HepG2 (cell line): ENCODE results near the gene DDX19B. TPM values are rescaled to one million over a fixed set of nuclear protein-coding genes. Genes with fewer than 3 reads are reported as not detected.
A peak's percentile ranks its signal among the peaks of the same experiment; 100 is the strongest.

Source experiments
- HOXD1 ChIP-seq: sonication (generic); formaldehyde crosslinking; IDR thresholded peaks from 2 replicates; pipeline ENCODE4 v1.5.0; 2020; ENCODE audit warnings: missing genetic modification reagents
- KDM6A ChIP-seq: IDR thresholded peaks from 2 replicates; pipeline ENCODE4 v1.6.1; 2016; ENCODE audit warnings: low read depth
- PRPF4 ChIP-seq: fragments of 200-400 bp; formaldehyde crosslinking; IDR thresholded peaks from 2 replicates; pipeline ENCODE4 v1.6.1; 2016; ENCODE audit warnings: low read length, low read depth; ENCODE audit not compliant: poor library complexity, severe bottlenecking
- SRSF1 ChIP-seq: fragments of 200-400 bp; formaldehyde crosslinking; optimal IDR thresholded peaks from 2 replicates; pipeline ENCODE3; 2017; ENCODE audit warnings: mild to moderate bottlenecking, low read depth, low read length, moderate library complexity
- TP53 ChIP-seq: sonication (generic); formaldehyde crosslinking; conservative IDR thresholded peaks from 2 replicates; pipeline ENCODE4 v1.4.0; 2020; ENCODE audit warnings: missing genetic modification reagents
- ZMYM2 ChIP-seq: sonication (generic); formaldehyde crosslinking; IDR thresholded peaks from 2 replicates; pipeline ENCODE4 v1.8.0; 2022; ENCODE audit warnings: mild to moderate bottlenecking, missing genetic modification reagents
- ZNF256 ChIP-seq: sonication (generic); formaldehyde crosslinking; conservative IDR thresholded peaks from 2 replicates; pipeline ENCODE4 v1.4.0; 2020; ENCODE audit warnings: missing genetic modification reagents
- ZNF282 ChIP-seq: fragments of 450-650 bp; IDR thresholded peaks from 2 replicates; pipeline ENCODE4 v1.6.1; 2018; ENCODE audit not compliant: partially characterized antibody
- ZNF335 ChIP-seq: sonication (generic); formaldehyde crosslinking; IDR thresholded peaks from 2 replicates; pipeline ENCODE4 v1.4.0; 2020; ENCODE audit warnings: missing genetic modification reagents
- ZNF615 ChIP-seq: sonication (generic); formaldehyde crosslinking; IDR thresholded peaks from 2 replicates; pipeline ENCODE4 v1.5.0; 2020; ENCODE audit warnings: mild to moderate bottlenecking, missing genetic modification reagents, borderline replicate concordance
- polyA plus RNA-seq, 8 experiments: library from polyadenylated mRNA; depleted of rRNA in 3 of 8; stranded (reverse) in 7 of 8; unstranded in 1 of 8; fragments of >200 nt; fragmentation: Illumina TruSeq in 4 of 8; extraction: Trizol in 4 of 8; gene quantifications; 2 replicates each; pipeline versions ENCODE4 v1.2.1 to v1.2.3, GENCODE V29; 2011 to 2016; ENCODE audit warnings: low read depth in 4 of 8, missing spikeins in 1 of 8, mixed read lengths in 1 of 8; ENCODE audit not compliant: insufficient read depth in 1 of 8
- total RNA-seq, 5 experiments: library from RNA; depleted of rRNA; stranded (reverse); fragments of >200 nt; fragmentation: Illumina TruSeq; extraction: Trizol; gene quantifications; 2 replicates each; pipeline ENCODE4 v1.2.3, GENCODE V29; 2016; ENCODE audit warnings: low read depth in 1 of 5
- TF ChIP-seq, protein P1 (sequence below): sonication (generic); formaldehyde crosslinking; IDR thresholded peaks from 2 replicates; pipeline ENCODE4 v1.4.0; 2020; ENCODE audit warnings: missing genetic modification reagents, borderline replicate concordance
- TF ChIP-seq, protein P2 (sequence below): sonication (generic); formaldehyde crosslinking; IDR thresholded peaks from 2 replicates; pipeline ENCODE4 v1.4.0; 2020; ENCODE audit warnings: mild to moderate bottlenecking, missing genetic modification reagents
- TF ChIP-seq, protein P3 (sequence below), 2 experiments: sonication (generic) in 1 of 2; formaldehyde crosslinking in 1 of 2; IDR thresholded peaks; 2 replicates each; pipeline versions ENCODE4 v1.4.0 to v1.6.1; 2016 to 2020; ENCODE audit warnings: borderline replicate concordance in 1 of 2, low read depth in 1 of 2, mild to moderate bottlenecking in 1 of 2, missing genetic modification reagents in 1 of 2

The DDX19B gene
- total and polyA plus RNA-seq, 2 of the 13 experiments (the other 11 are each of a cell fraction or from before 2014, with no cell fraction given): 36.2 to 40.0 TPM

DNA sequence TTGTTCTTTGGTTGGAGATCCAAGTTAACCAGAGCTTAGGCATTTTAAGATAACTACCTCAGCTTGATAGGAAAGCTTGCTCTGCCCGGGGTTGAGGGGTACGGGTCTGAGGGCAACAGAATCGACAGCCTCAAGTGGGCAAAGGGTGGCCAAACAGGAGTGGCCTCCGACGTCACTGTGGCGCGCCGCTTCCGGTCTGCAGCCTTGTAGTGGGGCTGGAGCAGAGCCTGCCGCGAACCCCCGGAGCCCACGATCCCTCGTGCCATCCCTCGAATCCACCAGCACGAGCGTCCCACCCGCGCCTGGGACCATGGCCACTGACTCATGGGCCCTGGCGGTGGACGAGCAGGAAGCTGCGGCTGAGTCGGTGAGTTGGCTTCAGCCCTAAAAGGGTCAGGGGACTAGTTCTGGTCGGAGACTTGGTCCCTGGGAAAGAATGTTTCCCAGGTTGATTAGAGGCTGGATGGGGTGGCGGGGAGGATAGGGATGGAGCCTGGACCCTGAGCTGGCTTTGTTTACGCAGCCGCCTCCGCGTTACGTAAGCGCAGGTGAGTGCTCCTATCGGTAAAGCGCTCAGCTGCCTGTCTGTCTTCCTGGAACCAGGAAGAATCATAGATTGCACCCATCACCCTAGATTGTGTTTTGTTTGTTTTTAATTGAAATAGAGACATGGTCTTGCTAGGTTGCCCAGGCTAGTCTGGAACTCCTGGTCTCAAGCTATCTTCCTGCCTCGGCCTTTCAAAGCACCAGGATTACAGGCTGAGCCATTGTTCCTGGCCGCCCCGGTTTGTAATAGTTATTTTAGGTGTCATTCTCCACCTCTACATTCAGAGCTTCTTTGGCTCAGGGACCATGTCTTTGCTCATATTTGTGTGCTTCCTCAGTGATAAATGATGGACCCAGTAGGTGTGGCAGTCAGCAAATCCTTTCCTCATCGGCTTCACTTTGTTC is at the start of gene DDX19B (continued):
- TF ChIP-seq ZNF256 (CRISPR knock-in tag): no peak
- no peak for TF ChIP-seq PRPF4
- 0 out of 2 replicates have a peak, but pooled peaks have one; percentile 19 for TF ChIP-seq ZNF615 (CRISPR knock-in tag)
- no peak for TF ChIP-seq HOXD1
- TF ChIP-seq, protein P1, sequence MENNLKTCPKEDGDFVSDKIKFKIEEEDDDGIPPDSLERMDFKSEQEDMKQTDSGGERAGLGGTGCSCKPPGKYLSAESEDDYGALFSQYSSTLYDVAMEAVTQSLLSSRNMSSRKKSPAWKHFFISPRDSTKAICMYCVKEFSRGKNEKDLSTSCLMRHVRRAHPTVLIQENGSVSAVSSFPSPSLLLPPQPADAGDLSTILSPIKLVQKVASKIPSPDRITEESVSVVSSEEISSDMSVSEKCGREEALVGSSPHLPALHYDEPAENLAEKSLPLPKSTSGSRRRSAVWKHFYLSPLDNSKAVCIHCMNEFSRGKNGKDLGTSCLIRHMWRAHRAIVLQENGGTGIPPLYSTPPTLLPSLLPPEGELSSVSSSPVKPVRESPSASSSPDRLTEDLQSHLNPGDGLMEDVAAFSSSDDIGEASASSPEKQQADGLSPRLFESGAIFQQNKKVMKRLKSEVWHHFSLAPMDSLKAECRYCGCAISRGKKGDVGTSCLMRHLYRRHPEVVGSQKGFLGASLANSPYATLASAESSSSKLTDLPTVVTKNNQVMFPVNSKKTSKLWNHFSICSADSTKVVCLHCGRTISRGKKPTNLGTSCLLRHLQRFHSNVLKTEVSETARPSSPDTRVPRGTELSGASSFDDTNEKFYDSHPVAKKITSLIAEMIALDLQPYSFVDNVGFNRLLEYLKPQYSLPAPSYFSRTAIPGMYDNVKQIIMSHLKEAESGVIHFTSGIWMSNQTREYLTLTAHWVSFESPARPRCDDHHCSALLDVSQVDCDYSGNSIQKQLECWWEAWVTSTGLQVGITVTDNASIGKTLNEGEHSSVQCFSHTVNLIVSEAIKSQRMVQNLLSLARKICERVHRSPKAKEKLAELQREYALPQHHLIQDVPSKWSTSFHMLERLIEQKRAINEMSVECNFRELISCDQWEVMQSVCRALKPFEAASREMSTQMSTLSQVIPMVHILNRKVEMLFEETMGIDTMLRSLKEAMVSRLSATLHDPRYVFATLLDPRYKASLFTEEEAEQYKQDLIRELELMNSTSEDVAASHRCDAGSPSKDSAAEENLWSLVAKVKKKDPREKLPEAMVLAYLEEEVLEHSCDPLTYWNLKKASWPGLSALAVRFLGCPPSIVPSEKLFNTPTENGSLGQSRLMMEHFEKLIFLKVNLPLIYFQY: no peak
- no peak; the same call in none of the 2 replicates for TF ChIP-seq KDM6A (CRISPR knock-in tag)
- TF ChIP-seq, protein P2, sequence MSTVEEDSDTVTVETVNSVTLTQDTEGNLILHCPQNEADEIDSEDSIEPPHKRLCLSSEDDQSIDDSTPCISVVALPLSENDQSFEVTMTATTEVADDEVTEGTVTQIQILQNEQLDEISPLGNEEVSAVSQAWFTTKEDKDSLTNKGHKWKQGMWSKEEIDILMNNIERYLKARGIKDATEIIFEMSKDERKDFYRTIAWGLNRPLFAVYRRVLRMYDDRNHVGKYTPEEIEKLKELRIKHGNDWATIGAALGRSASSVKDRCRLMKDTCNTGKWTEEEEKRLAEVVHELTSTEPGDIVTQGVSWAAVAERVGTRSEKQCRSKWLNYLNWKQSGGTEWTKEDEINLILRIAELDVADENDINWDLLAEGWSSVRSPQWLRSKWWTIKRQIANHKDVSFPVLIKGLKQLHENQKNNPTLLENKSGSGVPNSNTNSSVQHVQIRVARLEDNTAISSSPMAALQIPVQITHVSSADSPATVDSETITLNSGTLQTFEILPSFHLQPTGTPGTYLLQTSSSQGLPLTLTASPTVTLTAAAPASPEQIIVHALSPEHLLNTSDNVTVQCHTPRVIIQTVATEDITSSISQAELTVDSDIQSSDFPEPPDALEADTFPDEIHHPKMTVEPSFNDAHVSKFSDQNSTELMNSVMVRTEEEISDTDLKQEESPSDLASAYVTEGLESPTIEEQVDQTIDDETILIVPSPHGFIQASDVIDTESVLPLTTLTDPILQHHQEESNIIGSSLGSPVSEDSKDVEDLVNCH (CRISPR knock-in tag): no peak
- TF ChIP-seq ZNF335 (CRISPR knock-in tag): no peak
- TF ChIP-seq ZMYM2: peak; percentile 92
- peak; percentile 95 for TF ChIP-seq SRSF1
- TF ChIP-seq, protein P3, sequence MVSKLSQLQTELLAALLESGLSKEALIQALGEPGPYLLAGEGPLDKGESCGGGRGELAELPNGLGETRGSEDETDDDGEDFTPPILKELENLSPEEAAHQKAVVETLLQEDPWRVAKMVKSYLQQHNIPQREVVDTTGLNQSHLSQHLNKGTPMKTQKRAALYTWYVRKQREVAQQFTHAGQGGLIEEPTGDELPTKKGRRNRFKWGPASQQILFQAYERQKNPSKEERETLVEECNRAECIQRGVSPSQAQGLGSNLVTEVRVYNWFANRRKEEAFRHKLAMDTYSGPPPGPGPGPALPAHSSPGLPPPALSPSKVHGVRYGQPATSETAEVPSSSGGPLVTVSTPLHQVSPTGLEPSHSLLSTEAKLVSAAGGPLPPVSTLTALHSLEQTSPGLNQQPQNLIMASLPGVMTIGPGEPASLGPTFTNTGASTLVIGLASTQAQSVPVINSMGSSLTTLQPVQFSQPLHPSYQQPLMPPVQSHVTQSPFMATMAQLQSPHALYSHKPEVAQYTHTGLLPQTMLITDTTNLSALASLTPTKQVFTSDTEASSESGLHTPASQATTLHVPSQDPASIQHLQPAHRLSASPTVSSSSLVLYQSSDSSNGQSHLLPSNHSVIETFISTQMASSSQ (IDR thresholded peaks at IDR 0.05; ENCODE audit: low read depth): no peak
- TF ChIP-seq, protein P3 (CRISPR knock-in tag; IDR thresholded peaks at IDR 0.05; ENCODE audit: borderline replicate concordance): peak; percentile 29; the same call in 1 of the 2 replicates
- no peak for TF ChIP-seq ZNF282
- peak; percentile 20; the same call in 1 of the 2 replicates for TF ChIP-seq TP53 (CRISPR knock-in tag)
